Endothelial cell of umbilical vein (primary cell): Measurements from ENCODE around the gene CAPN14. TPM values are rescaled to one million over a fixed set of nuclear protein-coding genes. Genes with fewer than 3 reads are reported as not detected.

Experiments
- BruUV-seq: library from RNA; stranded (reverse); fragments of 400-500 nt; replicated peaks from 2 replicates; lab custom pipeline; 2021; lab: Mats Ljungman, UMichigan
- CTCF ChIA-PET: fragments of 300-600, 350-600 bp; sonication (Branson Sonifier 250); formaldehyde crosslinking; loops from one replicate; lab custom pipeline; 2021; ENCODE audit warnings: antibody characterized with exemption, inconsistent platforms; lab: Charles Lee
- POLR2A ChIA-PET: fragments of 300-600, 350-600 bp; sonication (Branson Sonifier 250); formaldehyde crosslinking; loops from one replicate; lab custom pipeline; 2021; ENCODE audit warnings: antibody characterized with exemption, inconsistent platforms; lab: Charles Lee
- DNase-seq: peaks from one replicate; pipeline ENCODE4 v3.0.0-alpha.2; 2011; ENCODE audit warnings: low read depth, low spot score
- FAIRE-seq: peaks from 2 replicates; lab custom pipeline; 2011; peaks lifted over from hg19 to GRCh38; lab: Jason Lieb, UNC
- H2AFZ ChIP-seq: 2 replicates; pipeline ENCODE4 v1.6.0; 2012; ENCODE audit warnings: low read depth, low read length, control low read depth, inconsistent platforms
- H3K27ac ChIP-seq: 2 replicates; pipeline ENCODE4 v1.5.1; 2011; ENCODE audit warnings: low read depth, mild to moderate bottlenecking, control low read depth, low read length, moderate library complexity; ENCODE audit not compliant: insufficient read depth
- H3K27me3 ChIP-seq, 2 experiments: 2 replicates each; pipeline versions ENCODE4 v1.6.0 to v1.6.1; 2011; ENCODE audit warnings: low read length in 2 of 2, mixed read lengths in 1 of 2; ENCODE audit not compliant: control insufficient read depth in 2 of 2, insufficient read depth in 2 of 2
- H3K36me3 ChIP-seq, 2 experiments: 2 replicates in 1 of 2; 3 replicates in 1 of 2; pipeline ENCODE4 v1.5.1; 2011; ENCODE audit warnings: low read length in 2 of 2, mild to moderate bottlenecking in 1 of 2, moderate library complexity in 1 of 2; ENCODE audit not compliant: control insufficient read depth in 2 of 2, insufficient read depth in 2 of 2; ENCODE audit errors: extremely low read depth in 1 of 2
- H3K4me1 ChIP-seq: 3 replicates; pipeline ENCODE4 v1.5.1; 2011; ENCODE audit warnings: mild to moderate bottlenecking, low read length; ENCODE audit not compliant: control insufficient read depth, insufficient read depth; ENCODE audit errors: extremely low read depth
- H3K4me2 ChIP-seq: 2 replicates; pipeline ENCODE4 v1.6.1; 2011; ENCODE audit warnings: low read length, control low read depth, mixed read lengths; ENCODE audit not compliant: insufficient read depth
- H3K4me3 ChIP-seq, 3 experiments: fragments of 200-600 bp in 1 of 3; sonication (generic), shearing (Covaris generic) in 1 of 3; replicated peaks in 1 of 3; 2 replicates each; pipeline ENCODE4 v1.5.1; 2011 to 2016; ENCODE audit warnings: control low read depth in 3 of 3, low read length in 3 of 3, mild to moderate bottlenecking in 2 of 3, inconsistent platforms in 1 of 3, low read depth in 1 of 3, moderate library complexity in 1 of 3; ENCODE audit not compliant: insufficient read depth in 1 of 3
- H3K79me2 ChIP-seq: 2 replicates; pipeline ENCODE4 v1.6.0; 2012; ENCODE audit warnings: low read length, inconsistent platforms; ENCODE audit not compliant: control insufficient read depth, insufficient read depth
- H3K9ac ChIP-seq: replicated peaks from 2 replicates; pipeline ENCODE3; 2011; ENCODE audit warnings: low read length, control low read depth; ENCODE audit not compliant: insufficient read depth; ENCODE audit errors: extremely low read depth
- H3K9me1 ChIP-seq: replicated peaks from 3 replicates; pipeline ENCODE4 v1.6.0; 2011; ENCODE audit warnings: mild to moderate bottlenecking, low read length; ENCODE audit not compliant: control insufficient read depth, insufficient read depth; ENCODE audit errors: extremely low read depth
- H3K9me3 ChIP-seq: replicated peaks from 2 replicates; pipeline ENCODE4 v1.5.1; 2012; ENCODE audit warnings: low read length, inconsistent platforms; ENCODE audit not compliant: control insufficient read depth, insufficient read depth
- H4K20me1 ChIP-seq: replicated peaks from 2 replicates; pipeline ENCODE3; 2011; ENCODE audit warnings: mild to moderate bottlenecking, low read length; ENCODE audit not compliant: control insufficient read depth, insufficient read depth; ENCODE audit errors: extremely low read depth
- EZH2 ChIP-seq: IDR thresholded peaks from 2 replicates; pipeline ENCODE4 v1.6.1; 2012; ENCODE audit warnings: borderline replicate concordance, low read depth, mild to moderate bottlenecking, moderate library complexity, low read length, inconsistent platforms; ENCODE audit not compliant: severe bottlenecking
- FOS ChIP-seq: IDR thresholded peaks from 2 replicates; pipeline ENCODE4 v1.6.1; 2011; ENCODE audit warnings: mild to moderate bottlenecking, low read length, moderate library complexity, borderline replicate concordance; ENCODE audit not compliant: insufficient read depth
- GATA2 ChIP-seq: IDR thresholded peaks from 2 replicates; pipeline ENCODE4 v1.7.0; 2011; ENCODE audit warnings: low read depth, mild to moderate bottlenecking, moderate library complexity, mixed read lengths, low read length; ENCODE audit not compliant: insufficient read length, insufficient read depth
- JUN ChIP-seq: IDR thresholded peaks from 2 replicates; pipeline ENCODE4 v1.6.1; 2011; ENCODE audit warnings: borderline replicate concordance, low read depth; ENCODE audit not compliant: insufficient read length, insufficient read depth
- MAX ChIP-seq: IDR thresholded peaks from 2 replicates; pipeline ENCODE4 v1.6.1; 2011; ENCODE audit not compliant: insufficient read depth, insufficient read length
- MYC ChIP-seq: IDR thresholded peaks from one replicate; pipeline ENCODE4 v1.6.1; 2011; ENCODE audit warnings: mild to moderate bottlenecking, low read depth, low read length
- POLR2A ChIP-seq: IDR thresholded peaks from 2 replicates; pipeline ENCODE4 v1.6.1; 2012; ENCODE audit warnings: low read depth, mild to moderate bottlenecking, control low read depth, low read length
- dilution Hi-C: fragments of 300-500 bp; cut with MboI; formaldehyde crosslinking; loops from one replicate; pipeline ENCODE4 v1.15.0; 2019; ENCODE audit warnings: low sequenced_read_pairs; ENCODE audit not compliant: extremely low pct_ligation_motif_present
- intact Hi-C: fragments of 100-400 bp; cut with micrococcal nuclease; formaldehyde crosslinking; loops from one replicate; pipeline ENCODE4 v1.10.0; 2022
- polyA plus RNA-seq, 4 experiments: library from polyadenylated mRNA; depleted of rRNA in 3 of 4; stranded (reverse) in 3 of 4; unstranded in 1 of 4; fragments of >200 nt; gene quantifications; 2 replicates each; pipeline versions ENCODE4 v1.2.1 to v1.2.3, GENCODE V29; 2011 to 2012; ENCODE audit warnings: missing spikeins in 1 of 4
- total RNA-seq: library from RNA; stranded (reverse); gene quantifications from 2 replicates; pipeline ENCODE4 v1.2.3, GENCODE V29; 2021
- TF ChIP-seq, protein P1 (sequence below), 2 donors: IDR thresholded peaks; 1 replicate in 1 of 2; 2 replicates in 1 of 2; pipeline ENCODE4 v1.5.1; 2011; ENCODE audit warnings: low read length in 2 of 2, mild to moderate bottlenecking in 2 of 2, moderate library complexity in 2 of 2, control low read depth in 1 of 2, inconsistent platforms in 1 of 2, low read depth in 1 of 2; ENCODE audit not compliant: insufficient read depth in 1 of 2; ENCODE audit errors: extremely low read depth in 1 of 2

Gene CAPN14
- total and polyA plus RNA-seq, 2 donors (not counting 3 experiments of a cell fraction or from before 2014, with no cell fraction given) = 0.01 to 0.15 TPM

GRCh38 chr2:31136000-31136399 is 81.3 kb downstream of the CAPN14 start:
- H3K9me3 ChIP-seq = no peaks in the 10 kb centered on the region
- H3K4me3 ChIP-seq = no peak overlapping the region
- no peak overlapping the region for H3K27ac ChIP-seq
- H3K27me3 ChIP-seq = peaks cover 23 to 33% of the 10 kb centered on the region in 2 experiments
- H3K79me2 ChIP-seq = no peaks in the 10 kb centered on the region
- FAIRE-seq (no peak), DNase-seq (no peak)
- H2AFZ ChIP-seq = no peak overlapping the region
- TF ChIP-seq JUN = no peak
- TF ChIP-seq EZH2 = no peak
- no peak for TF ChIP-seq POLR2A
- no peak for TF ChIP-seq FOS
- TF ChIP-seq, protein P1, sequence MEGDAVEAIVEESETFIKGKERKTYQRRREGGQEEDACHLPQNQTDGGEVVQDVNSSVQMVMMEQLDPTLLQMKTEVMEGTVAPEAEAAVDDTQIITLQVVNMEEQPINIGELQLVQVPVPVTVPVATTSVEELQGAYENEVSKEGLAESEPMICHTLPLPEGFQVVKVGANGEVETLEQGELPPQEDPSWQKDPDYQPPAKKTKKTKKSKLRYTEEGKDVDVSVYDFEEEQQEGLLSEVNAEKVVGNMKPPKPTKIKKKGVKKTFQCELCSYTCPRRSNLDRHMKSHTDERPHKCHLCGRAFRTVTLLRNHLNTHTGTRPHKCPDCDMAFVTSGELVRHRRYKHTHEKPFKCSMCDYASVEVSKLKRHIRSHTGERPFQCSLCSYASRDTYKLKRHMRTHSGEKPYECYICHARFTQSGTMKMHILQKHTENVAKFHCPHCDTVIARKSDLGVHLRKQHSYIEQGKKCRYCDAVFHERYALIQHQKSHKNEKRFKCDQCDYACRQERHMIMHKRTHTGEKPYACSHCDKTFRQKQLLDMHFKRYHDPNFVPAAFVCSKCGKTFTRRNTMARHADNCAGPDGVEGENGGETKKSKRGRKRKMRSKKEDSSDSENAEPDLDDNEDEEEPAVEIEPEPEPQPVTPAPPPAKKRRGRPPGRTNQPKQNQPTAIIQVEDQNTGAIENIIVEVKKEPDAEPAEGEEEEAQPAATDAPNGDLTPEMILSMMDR (IDR thresholded peaks at IDR 0.05; ENCODE audit: extremely low read depth in 1 of 2, insufficient read depth in 1 of 2, low read depth in 1 of 2, low read length in 2 of 2) = no peak
- TF ChIP-seq GATA2 = no peak
- no peak overlapping the region for H3K4me2 ChIP-seq
- dilution Hi-C loops (no loop called here), intact Hi-C loops (no loop called here)
- no TSS peak for BruUV-seq
- H3K4me1 ChIP-seq = no peaks in the 10 kb centered on the region
- H3K36me3 ChIP-seq = no peaks in the 10 kb centered on the region
- no peaks in the 10 kb centered on the region for H4K20me1 ChIP-seq
- CTCF ChIA-PET = no interaction called here
- POLR2A ChIA-PET = no interaction called here
- H3K9ac ChIP-seq = no peak overlapping the region
- H3K9me1 ChIP-seq = no peaks in the 10 kb centered on the region

DNA sequence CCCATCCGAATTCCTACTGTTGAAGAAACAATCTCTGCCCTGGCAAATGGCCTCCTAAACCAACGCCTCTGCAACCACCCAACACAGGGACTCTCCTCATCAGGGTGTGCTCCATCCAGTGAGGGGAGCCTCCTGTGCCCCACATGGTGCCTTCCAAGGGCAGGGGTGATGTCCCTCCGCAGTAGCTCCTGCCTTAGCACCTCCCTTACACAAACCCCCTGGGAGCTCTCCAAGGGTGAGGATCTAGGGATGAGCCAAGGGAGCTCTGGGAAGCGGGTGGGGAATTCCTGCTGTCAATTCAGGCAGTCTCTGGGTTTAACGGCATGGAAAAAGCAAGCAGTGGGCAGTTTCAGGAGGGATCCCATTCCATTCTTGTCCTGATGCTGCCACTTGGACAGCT is 82.8 kb downstream of the CAPN14 start:
- no TSS peak for BruUV-seq
- no peaks in the 10 kb centered on the region for H3K9me1 ChIP-seq
- dilution Hi-C loops (no loop called here), intact Hi-C loops (no loop called here)
- TF ChIP-seq MAX = no peak
- no peak for TF ChIP-seq GATA2
- TF ChIP-seq MYC = no peak
- ChIA-PET POLR2A (no interaction called here), CTCF (no interaction called here)
- H3K79me2 ChIP-seq = no peaks in the 10 kb centered on the region
- H3K9me3 ChIP-seq = no peaks in the 10 kb centered on the region
- peaks cover 22 to 32% of the 10 kb centered on the region in 2 experiments for H3K27me3 ChIP-seq
- H3K27ac ChIP-seq = no peak overlapping the region
- no peaks in the 10 kb centered on the region for H3K36me3 ChIP-seq
- FAIRE-seq = no peak
- no peaks in the 10 kb centered on the region for H3K4me1 ChIP-seq
- no peak overlapping the region for H3K4me2 ChIP-seq
- H2AFZ ChIP-seq = no peak overlapping the region
- no peak overlapping the region for H3K4me3 ChIP-seq
- no peak for DNase-seq
- no peaks in the 10 kb centered on the region for H4K20me1 ChIP-seq
- H3K9ac ChIP-seq = no peak overlapping the region
